GM18519 (cell line): ENCODE results near the gene CAPN7.
"Not testable (repeated sequence)": the region's sequence is repeated elsewhere in the genome, so short reads cannot be mapped to it uniquely, and the experiment has no call there.

Source experiments
- ATAC-seq: cut with Tn5 transposase; IDR thresholded peaks from one replicate; pipeline ENCODE4 v1.9.1; 2021; ENCODE audit warnings: mild to moderate bottlenecking, moderate library complexity; ENCODE audit not compliant: unreplicated experiment, low FRiP score

The CAPN7 gene

GRCh38 chr3:15205934-15206661 is at the start of gene CAPN7:
Gene CAPN7, plus strand, starts transcription at chr3:15206246. Its CDS starts 250 bp downstream, at chr3:15206496.
- ATAC-seq: peak; percentile 79

GRCh38 chr3:15157441-15157840 is 48.6 kb upstream of the CAPN7 start:
- ATAC-seq: no peak

- ATAC-seq: no peak
Observed at GRCh38 chr3:15159501-15160136, 46.4 kb upstream of the CAPN7 start.

GRCh38 chr3:15160662-15161061 is 45.4 kb upstream of the CAPN7 start:
- no peak for ATAC-seq

- no peak for ATAC-seq
Observed at GRCh38 chr3:15161133-15161532, 44.9 kb upstream of the CAPN7 start.

GRCh38 chr3:15163656-15164055 is 42.4 kb upstream of the CAPN7 start:
- ATAC-seq: not testable (repeated sequence)

GRCh38 chr3:15164340-15164739 is 41.7 kb upstream of the CAPN7 start:
- no peak for ATAC-seq

GRCh38 chr3:15165061-15165460 is 41.0 kb upstream of the CAPN7 start:
- no peak for ATAC-seq

GRCh38 chr3:15166391-15166790 is 39.7 kb upstream of the CAPN7 start:
- ATAC-seq: not testable (repeated sequence)

GRCh38 chr3:15171096-15171495 is 35.0 kb upstream of the CAPN7 start:
- no peak for ATAC-seq

- ATAC-seq: no peak
Observed at GRCh38 chr3:15172806-15173205, 33.2 kb upstream of the CAPN7 start.

- ATAC-seq: no peak
Observed at GRCh38 chr3:15174953-15175352, 31.1 kb upstream of the CAPN7 start.

- ATAC-seq: no peak
Observed at GRCh38 chr3:15175605-15176004, 30.4 kb upstream of the CAPN7 start.

- peak; percentile 50 for ATAC-seq
Observed at GRCh38 chr3:15180042-15180611, 25.9 kb upstream of the CAPN7 start.

GRCh38 chr3:15181511-15181910 is 24.5 kb upstream of the CAPN7 start:
- no peak for ATAC-seq

GRCh38 chr3:15181963-15182362 is 24.1 kb upstream of the CAPN7 start:
- ATAC-seq: no peak

GRCh38 chr3:15183011-15183410 is 23.0 kb upstream of the CAPN7 start:
- ATAC-seq: no peak

- ATAC-seq: no peak
Observed at GRCh38 chr3:15185404-15185803, 20.6 kb upstream of the CAPN7 start.

- ATAC-seq: no peak
Observed at GRCh38 chr3:15186101-15186476, 20.0 kb upstream of the CAPN7 start.

GRCh38 chr3:15186477-15187164 is 19.4 kb upstream of the CAPN7 start:
- not testable (repeated sequence) for ATAC-seq

- no peak for ATAC-seq
Observed at GRCh38 chr3:15197340-15198029, 8.6 kb upstream of the CAPN7 start.
